Suppressor macrophage (primary cell): ENCODE data around the gene FAM25A.

Experiments used
- DNase-seq, 4 experiments: peaks; one replicate each; pipeline ENCODE4 v3.0.0-alpha.2; 2020 to 2022

FAM25A gene

DNA sequence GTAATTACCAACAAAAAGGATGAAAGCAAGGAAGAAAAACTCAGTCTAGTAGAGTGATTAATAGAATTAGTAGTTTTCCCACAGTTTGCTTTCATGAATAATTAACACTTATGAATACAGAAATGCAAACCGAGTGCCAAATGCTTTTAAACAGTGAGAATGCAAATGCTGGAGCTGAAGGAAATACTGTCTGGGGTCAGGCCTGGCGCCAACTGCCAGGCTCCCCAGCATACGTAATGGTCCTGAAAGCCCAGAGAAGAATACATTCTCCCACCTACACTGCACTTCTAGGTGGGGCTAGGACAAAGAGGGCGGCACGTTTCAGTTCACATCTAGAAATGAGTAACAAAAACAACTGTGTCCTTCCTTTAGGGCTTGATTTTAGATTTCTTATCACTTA is 44.6 kb downstream of the FAM25A start:
- no peak for DNase-seq

DNA sequence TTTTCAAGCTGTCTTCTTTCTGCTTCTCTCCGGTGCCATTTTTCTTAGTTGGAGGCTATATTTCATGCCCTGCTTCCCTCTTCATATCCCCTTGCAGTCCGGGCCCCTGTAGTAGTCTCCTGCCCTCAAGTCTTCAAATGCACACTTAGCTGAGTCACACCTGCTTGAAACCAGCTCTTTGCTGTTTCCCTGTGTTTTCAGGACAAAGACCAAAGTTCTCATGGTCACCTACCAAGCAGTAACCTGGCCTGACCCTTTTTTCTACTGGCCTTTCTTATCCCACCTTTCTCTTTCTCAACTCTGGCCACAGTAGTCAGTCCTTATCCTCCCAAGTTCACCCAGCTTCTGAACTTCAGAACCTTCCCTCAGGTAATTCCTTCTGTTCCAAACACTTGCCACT is 46.1 kb downstream of the FAM25A start:
- no peak for DNase-seq

DNA sequence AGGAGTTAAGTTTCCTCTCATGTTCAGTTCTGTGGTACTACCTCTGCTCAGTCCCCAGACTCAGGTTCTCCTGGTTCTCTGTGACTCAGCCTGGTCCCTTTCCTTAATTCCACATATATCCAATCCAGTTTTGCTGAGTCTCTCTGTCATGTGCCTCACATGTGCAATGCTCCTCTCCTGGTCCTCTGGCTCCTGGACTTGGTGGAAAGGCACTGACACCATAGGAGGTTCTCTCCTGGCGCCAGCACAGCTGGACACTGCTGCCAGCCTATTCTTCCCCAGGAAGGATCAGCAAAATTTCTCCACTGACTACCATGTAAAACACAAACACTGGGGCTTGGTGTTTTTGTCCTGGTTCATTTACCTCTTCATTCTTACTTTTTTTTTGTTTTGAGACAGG is 46.8 kb downstream of the FAM25A start:
- DNase-seq, result no peak

DNA sequence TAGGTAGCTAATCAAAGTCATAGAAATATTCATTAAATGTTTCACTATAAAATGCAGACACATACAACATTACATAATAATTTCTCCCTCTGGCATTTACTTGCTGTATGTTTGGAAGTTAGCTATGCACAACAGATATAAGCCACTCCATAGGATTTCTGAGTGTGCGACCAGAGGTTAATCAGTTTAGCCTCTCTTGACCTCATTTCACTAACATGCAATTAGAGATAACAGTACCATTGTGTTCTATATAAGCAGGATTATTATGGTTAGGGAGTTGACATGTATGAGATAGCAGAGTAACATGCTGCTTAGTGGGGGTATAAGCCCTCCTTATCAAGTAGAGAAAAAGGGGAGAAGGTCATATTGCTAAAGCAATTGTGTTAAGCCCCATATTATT is 48.2 kb downstream of the FAM25A start:
- DNase-seq, result no peak

DNA sequence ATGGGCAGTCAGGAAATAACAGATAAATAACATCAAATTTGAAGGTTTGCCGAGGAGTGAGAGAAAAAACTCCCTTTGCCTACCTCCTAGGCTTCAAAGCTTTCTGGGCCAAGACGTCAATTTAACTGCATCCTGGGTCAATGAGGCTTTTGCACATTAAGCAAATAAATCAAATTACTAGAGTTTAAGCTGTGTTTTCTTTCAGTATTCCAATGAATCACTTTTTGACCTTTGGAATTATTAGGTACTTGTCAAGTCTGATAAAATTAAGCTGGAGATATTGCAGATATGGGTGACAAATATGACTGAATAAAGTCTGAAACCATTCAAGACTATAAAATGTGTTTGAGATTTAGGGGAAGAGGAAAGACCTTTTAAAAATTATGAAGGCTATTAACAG is 52.4 kb downstream of the FAM25A start:
- no peak for DNase-seq
